Cortex of kidney (tissue), 1 donor: ENCODE results near the gene ARID1B.
"Not testable (repeated sequence)": the region's sequence is repeated elsewhere in the genome, so short reads cannot be mapped to it uniquely, and the experiment has no call there.

Experiments used
- DNase-seq: peaks from one replicate; lab custom pipeline; 2025; lab: John Stamatoyannopoulos, UW

Gene ARID1B

GRCh38 chr6:157021993-157022740, 245.0 kb downstream of the ARID1B start:
- DNase-seq = no peak

DNA sequence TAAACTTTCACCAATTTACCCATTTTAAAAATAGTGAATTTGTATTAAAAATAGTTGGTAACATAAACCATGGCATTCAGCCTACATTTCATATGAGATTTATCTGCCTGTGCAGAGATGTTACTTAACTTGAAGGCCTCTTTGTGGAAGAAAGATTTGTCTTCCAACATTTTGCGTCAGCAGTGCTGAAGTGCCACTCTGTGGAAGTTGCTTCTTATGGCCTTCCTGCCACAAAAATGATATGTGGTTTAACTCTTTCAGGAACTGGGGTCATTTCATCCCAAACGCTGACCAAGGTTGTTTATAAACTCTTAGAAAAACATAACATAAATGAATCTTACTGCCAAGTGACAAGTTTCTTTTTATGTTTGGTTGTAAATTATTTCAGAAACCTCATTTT, 246.8 kb downstream of the ARID1B start:
- DNase-seq = no peak

- DNase-seq = no peak
These were observed 247.6 kb downstream of the ARID1B start for GRCh38 chr6:157024745-157025144.

DNA sequence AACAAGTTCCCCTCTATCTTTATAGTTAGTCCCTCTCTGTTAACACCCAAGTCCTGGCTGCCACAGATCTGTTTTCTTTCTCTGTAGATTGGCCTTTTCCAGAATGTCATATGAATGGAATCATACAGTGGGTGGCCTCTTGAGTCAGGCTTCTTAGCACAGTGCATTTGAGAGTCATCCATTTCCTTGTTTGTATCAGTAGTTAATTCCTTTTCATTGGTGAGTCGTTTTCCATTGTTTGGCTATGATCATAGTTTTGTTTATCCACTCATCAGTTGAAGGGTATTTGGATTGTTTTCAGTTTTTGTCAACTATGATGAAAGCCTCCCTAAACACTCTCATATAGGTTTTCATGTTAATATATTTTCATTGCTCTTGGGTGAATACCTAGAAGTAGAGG, 248.3 kb downstream of the ARID1B start:
- DNase-seq = no peak

DNA sequence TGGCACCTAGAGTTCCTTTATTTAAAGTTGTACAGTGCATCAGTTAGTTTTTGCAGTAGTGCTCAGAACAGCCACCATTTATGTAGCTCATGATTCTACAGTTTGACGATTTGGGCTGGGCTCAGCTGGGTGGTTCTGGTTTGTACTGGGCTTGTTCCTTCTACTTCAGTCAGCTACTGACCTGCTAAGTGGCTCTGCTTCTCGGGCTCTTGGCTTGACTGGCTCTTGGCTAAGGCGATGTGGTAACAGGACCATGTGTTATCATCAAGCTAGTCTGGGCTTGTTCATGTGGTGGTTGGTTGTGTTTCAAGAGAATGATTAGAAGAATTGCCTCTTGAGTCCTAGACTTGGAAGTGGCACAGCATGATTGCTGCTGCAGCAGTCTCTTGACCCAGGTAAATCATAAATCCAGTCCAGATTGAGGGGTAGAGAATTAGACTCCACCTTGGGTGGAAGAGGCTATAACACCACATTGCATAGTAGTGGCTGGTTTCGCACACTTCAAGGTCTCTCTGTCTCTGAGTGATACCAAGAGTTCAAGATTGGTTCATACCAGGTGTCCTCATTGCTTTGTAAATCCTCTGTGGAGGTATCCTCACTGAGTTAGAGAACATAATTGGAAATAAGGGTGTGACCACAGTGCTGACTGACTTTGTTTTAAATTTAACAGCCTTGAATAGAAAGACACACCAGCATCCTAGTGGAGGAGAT, 253.0 kb downstream of the ARID1B start:
- no peak for DNase-seq

DNA sequence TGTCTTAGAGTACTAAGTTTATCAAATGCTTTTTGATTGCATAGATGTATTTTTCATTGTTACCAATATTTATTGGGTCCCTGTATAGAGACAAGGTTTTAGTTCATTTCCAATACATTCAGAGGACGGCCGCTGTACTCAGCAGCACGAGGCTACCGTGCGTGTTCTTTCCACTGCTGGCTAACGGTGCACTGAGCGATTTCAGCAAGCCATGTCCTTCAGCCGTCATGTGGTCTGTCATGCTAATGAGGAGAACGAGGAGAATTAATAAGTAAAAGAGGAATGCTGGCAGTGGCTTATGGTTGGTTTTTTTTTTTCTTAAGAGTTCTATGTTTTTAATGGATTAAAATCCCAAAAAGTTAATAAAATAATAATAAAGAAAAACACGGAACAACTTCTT, 253.6 kb downstream of the ARID1B start:
- DNase-seq = no peak

GRCh38 chr6:157032923-157033322, 255.7 kb downstream of the ARID1B start:
- DNase-seq = no peak

GRCh38 chr6:157033428-157034140, 256.4 kb downstream of the ARID1B start:
- DNase-seq = no peak

GRCh38 chr6:157034436-157035230, 257.5 kb downstream of the ARID1B start:
- DNase-seq = no peak

DNA sequence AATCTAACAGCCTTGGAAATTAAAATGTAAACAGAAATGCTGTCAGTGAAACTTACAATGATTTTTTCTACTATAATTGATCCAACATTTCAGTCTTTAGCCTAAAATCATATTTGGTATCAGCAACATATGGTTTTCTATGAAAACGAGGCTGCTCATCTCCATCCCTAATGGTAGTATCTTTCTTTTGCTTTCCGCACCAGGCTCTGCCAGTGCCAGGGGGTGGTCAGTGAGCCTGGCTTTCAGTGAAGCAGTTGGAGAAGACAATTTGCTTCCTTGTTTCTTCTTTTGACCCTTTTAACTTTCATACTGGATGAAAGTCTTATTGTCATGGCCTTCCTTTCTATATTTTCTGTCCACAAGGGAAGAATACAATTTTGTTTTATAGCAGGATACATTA, 258.4 kb downstream of the ARID1B start:
- DNase-seq = no peak

DNA sequence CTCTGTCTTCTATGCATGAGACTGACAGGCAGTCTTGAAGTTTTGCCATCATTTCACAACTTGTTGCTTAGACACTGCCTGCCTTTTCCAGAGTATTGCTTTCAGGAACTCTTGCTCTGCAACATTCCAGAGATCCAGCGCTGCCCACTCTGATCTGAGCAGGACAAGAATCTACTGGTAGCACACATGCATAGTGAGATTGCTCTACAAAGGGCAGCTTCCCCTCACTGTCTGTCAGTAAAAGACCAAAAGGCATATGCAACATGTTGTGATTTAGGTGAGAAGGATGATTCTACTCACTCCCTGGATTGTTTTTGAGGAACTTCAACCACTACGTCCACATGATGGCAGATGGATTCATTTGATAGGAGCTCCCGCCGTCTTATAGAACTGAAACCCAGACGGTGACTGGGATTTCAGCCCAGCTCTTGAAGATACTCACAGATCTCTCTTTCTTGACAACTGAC, 259.1 kb downstream of the ARID1B start:
- DNase-seq = no peak

GRCh38 chr6:157037165-157037564, 260.0 kb downstream of the ARID1B start:
- no peak for DNase-seq

GRCh38 chr6:157038610-157039009, 261.4 kb downstream of the ARID1B start:
- no peak for DNase-seq

- DNase-seq = not testable (repeated sequence)
These were observed 262.5 kb downstream of the ARID1B start for GRCh38 chr6:157039639-157040038.

- DNase-seq = no peak
These were observed 263.0 kb downstream of the ARID1B start for GRCh38 chr6:157040191-157040590.

GRCh38 chr6:157045831-157046454, 268.8 kb downstream of the ARID1B start:
- no peak for DNase-seq

DNA sequence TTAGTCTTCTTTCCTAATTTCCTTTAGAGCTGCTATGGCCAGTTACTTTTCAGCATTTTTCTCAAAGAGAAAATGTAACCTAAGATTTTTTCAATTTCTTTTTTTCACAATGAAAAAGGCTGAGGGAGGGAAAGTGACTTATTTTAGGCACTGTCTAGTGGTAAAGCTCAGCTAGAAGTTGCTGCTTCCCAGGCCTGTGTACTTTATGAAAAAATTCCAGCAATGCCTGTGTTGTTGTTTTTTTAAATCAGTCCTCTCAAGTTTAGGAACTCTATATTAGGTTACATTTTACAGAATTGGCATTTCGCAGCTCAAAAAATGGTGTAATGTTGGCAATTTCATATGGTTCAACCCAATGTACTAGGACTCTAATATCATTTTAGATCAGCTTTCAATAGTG, 269.6 kb downstream of the ARID1B start:
- no peak for DNase-seq

DNA sequence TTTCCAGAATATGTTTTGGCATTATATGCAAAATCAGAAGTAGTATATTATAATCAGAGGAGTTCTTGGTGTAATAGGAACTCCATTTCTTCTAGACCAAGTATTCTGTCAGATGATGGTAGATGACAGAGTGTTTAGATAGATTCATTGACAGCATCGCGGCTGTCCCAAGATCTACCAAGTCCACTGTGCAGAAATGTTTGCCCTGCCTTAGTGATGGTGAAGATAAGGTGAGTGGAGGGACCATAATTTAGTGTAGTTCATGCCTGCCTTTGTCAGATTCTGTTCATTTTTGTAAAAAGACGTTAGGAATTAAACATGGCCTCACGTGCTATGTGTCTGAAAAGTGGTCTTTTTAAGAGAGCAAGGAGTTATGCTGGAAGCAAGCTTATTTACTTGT, 270.1 kb downstream of the ARID1B start:
- no peak for DNase-seq

- DNase-seq = no peak
These were observed 270.8 kb downstream of the ARID1B start for GRCh38 chr6:157047951-157048350.

DNA sequence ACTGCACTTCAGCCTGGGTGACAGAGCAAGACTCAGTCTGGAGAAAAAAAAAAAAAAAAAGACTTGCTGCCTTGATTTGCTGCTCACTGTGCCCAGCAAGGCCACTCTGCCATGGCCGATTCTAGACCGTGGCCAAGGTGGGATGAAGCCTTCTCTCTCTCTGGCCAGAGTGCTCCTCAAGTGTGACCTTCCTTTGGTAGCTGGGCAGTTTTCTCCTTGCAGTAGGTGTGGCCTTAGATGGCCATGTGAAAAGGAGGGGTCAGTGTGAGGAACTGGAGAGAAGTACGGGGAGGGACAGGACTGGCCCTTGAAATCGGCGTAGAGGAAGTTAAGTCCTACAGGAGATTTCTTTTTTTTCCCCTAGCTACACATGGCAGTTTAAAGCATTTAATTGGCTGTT, 272.0 kb downstream of the ARID1B start:
- DNase-seq = no peak

GRCh38 chr6:157050537-157051265, 273.5 kb downstream of the ARID1B start:
- no peak for DNase-seq
